Pancreas (tissue), 10 donors: ENCODE results near the gene FOXP4. TPM values are rescaled to one million over a fixed set of nuclear protein-coding genes. Genes with fewer than 3 reads are reported as not detected.

Experiments
- ATAC-seq, 4 donors: fragments of 200-7000 bp; cut with Tn5 transposase; one replicate each; pipeline versions ENCODE4 v1.8.0 to v1.9.1; 2020; ENCODE audit warnings: mild to moderate bottlenecking in 4 of 4, moderate library complexity in 4 of 4
- DNase-seq, 6 donors: peaks; one replicate each; pipeline ENCODE4 v3.0.0-alpha.2; 2020
- FAIRE-seq: peaks from 2 replicates; lab custom pipeline; 2012; peaks lifted over from hg19 to GRCh38; lab: Jason Lieb, UNC
- H3K27ac ChIP-seq, 4 donors: fragments of 200-600 bp; sonication (generic); 1 replicate in 3 of 4; 2 replicates in 1 of 4; pipeline versions ENCODE4 v1.5.0 to v1.8.0; 2020
- H3K27me3 ChIP-seq, 4 donors: fragments of 200-600 bp; one replicate each; pipeline ENCODE4 v1.8.0; 2021
- H3K36me3 ChIP-seq, 3 donors: fragments of 200-600 bp; sonication (generic) in 1 of 3; one replicate each; pipeline versions ENCODE4 v1.5.0 to v1.8.0; 2020 to 2021
- H3K4me1 ChIP-seq, 3 donors: fragments of 200-600 bp; one replicate each; pipeline ENCODE4 v1.8.0; 2021
- H3K4me3 ChIP-seq, 4 donors: fragments of 200-600 bp; sonication (generic) in 2 of 4; one replicate each; pipeline versions ENCODE4 v1.5.0 to v1.8.0; 2020 to 2021
- H3K9me3 ChIP-seq, 4 donors: fragments of 200-600 bp; one replicate each; pipeline ENCODE4 v1.8.0; 2021
- WGBS, 2 donors: extraction: QIAGEN DNeasy Blood & Tissue Kit; methylation state at CpG; one replicate each; pipeline ENCODE4 v1.1.7; 2013; 5-methylcytosine and 5-hydroxymethylcytosine counted together
- intact Hi-C, 3 donors: fragments of 100-400 bp; cut with DNase I; formaldehyde crosslinking; loops; one replicate each; pipeline versions ENCODE4 v1.11.1 to v1.14.2; 2022
- polyA plus RNA-seq, 2 donors: library from polyadenylated mRNA; stranded (reverse); fragments of 200-250 nt; gene quantifications; one replicate each; pipeline ENCODE4 v1.2.3, GENCODE V29; 2013
- total RNA-seq, 6 donors: library from RNA; stranded (reverse); fragmentation: NEBNext Ultra II Directional in 4 of 6; extraction: Animal tissue kit (Norgen Biotek cat#: 25700) in 4 of 6; gene quantifications; one replicate each; pipeline versions ENCODE4 v1.2.1 to v1.2.4, GENCODE V29; 2021 to 2023
- TF ChIP-seq, protein P1 (sequence below), 4 donors: fragments of 200-600 bp; sonication (generic) in 3 of 4; IDR thresholded peaks; one replicate each; pipeline versions ENCODE4 v1.5.0 to v1.8.0; 2021; ENCODE audit warnings: antibody characterized with exemption in 4 of 4
- donor health status: healthy with polysubstance abuse.
- donor health status: DM: no; HTN: no; CAD: no; lungs with moderate emphysema.
- donor health status: DM: no; HTN: no; CAD: no.
- donor health status: control.
- donor health status: control.
- donor health status: Bipolar disorder and iron deficiency.
- donor health status: DM: yes; HTN: yes; CAD: no.
- donor health status: DM: no; HTN: no; CAD: no.
- donor health status: DM: no; HTN: no; CAD: no.
- donor health status: DM: yes; HTN: yes; CAD: no.

FOXP4 gene
- total and polyA plus RNA-seq, 8 donors: 23.1 to 29.3 (median 26.3) TPM

DNA sequence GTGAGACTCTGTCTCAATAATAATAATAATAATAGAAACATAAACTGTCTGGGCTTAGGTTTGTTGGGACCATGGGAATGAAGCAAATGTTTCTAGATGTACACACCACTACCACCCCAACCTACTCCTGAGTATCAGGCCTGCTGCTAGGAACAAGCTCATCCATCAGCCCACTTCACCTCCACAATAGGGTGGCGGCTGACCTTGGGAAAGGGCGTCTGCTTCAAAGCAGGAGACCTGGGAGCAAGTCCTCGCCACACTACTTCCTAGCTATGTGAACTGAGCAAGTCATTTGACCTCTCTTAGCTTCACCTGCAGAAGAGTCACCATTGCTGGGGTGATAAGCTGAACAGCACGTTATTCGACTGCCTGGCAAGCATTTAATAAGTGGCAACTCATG, 3.1 kb upstream of the FOXP4 start:
- DNase-seq (no peak), FAIRE-seq (no peak), ATAC-seq (no peak)
- no peaks in the 10 kb centered on the region for H3K36me3 ChIP-seq
- peaks cover 0 to 5% (median 0%) of the 10 kb centered on the region in 3 donors for H3K4me1 ChIP-seq
- H3K27ac ChIP-seq: no peak overlapping the region
- no peaks in the 10 kb centered on the region for H3K27me3 ChIP-seq
- 71 to 74% methylated on average over 5 of the region's 5 CpGs for WGBS, 2 donors
- TF ChIP-seq, protein P1, sequence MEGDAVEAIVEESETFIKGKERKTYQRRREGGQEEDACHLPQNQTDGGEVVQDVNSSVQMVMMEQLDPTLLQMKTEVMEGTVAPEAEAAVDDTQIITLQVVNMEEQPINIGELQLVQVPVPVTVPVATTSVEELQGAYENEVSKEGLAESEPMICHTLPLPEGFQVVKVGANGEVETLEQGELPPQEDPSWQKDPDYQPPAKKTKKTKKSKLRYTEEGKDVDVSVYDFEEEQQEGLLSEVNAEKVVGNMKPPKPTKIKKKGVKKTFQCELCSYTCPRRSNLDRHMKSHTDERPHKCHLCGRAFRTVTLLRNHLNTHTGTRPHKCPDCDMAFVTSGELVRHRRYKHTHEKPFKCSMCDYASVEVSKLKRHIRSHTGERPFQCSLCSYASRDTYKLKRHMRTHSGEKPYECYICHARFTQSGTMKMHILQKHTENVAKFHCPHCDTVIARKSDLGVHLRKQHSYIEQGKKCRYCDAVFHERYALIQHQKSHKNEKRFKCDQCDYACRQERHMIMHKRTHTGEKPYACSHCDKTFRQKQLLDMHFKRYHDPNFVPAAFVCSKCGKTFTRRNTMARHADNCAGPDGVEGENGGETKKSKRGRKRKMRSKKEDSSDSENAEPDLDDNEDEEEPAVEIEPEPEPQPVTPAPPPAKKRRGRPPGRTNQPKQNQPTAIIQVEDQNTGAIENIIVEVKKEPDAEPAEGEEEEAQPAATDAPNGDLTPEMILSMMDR (IDR thresholded peaks at IDR 0.05): no peak
- intact Hi-C loops: no loop called here
- no peak overlapping the region for H3K4me3 ChIP-seq
- H3K9me3 ChIP-seq: no peaks in the 10 kb centered on the region

DNA sequence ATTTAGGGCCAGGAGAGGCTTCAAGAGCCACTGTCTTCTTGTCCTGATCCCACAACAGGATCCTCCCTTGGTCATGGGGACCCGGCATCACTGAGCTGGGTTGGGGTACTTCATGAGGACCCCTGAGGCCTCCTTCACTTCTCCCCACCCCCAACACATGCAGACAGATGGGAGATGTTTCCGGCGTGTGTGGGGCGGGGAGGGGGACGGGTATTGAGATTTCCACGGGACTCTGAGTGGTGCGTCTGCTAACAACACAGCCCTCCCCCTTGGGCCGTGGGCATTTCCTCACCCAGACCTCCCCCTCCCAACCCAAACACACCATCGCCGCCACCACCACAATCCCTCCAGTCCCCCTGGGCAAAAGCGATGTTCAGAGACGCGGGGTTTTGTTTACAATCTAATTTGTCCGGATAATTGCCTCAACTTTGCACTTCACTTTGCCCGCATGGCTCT, 906 bp upstream of the FOXP4 start:
- Histone ChIP-seq H3K4me3 (peak overlapping the region; percentile 46 to 91 (median 86)), H3K4me1 (peaks cover 1 to 5% (median 4%) of the 10 kb centered on the region in 3 donors), H3K9me3 (no peaks in the 10 kb centered on the region), H3K36me3 (no peaks in the 10 kb centered on the region), H3K27me3 (no peaks in the 10 kb centered on the region), H3K27ac (peak overlapping the region in 2 of 4 donors; percentile 58 to 64)
- FAIRE-seq: no peak
- intact Hi-C loops: no loop called here
- TF ChIP-seq, protein P1 (IDR thresholded peaks at IDR 0.05): no peak
- 9 to 12% methylated on average over 15 of the region's 15 CpGs for WGBS, 2 donors
- peak in 1 of 4 donors; percentile 1 for ATAC-seq
- no peak for DNase-seq

DNA sequence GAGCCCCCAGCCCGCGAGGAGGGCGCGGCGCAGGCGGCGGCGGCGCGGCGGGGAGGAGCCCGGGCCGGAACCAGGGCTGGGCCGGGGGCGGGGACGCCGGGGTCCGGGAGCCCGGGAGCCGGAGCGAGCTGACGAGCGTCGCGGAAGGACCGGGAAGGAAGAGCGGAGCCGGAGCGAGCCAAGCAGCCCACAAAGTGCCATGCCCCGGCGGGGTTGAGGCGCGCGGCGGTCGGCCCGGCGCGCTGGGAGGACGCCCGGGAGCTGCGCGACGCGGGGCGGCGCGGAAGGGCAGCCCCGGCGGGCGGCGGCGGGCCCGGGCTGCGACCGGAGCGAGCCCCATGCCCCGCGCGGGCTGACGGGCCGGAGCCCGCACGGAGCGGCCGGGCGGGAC, 289 bp downstream of the FOXP4 start:
- Histone ChIP-seq H3K4me1 (peaks cover 8 to 16% (median 14%) of the 10 kb centered on the region in 3 donors), H3K27me3 (no peaks in the 10 kb centered on the region), H3K4me3 (peak overlapping the region; percentile 74 to 91 (median 86)), H3K9me3 (no peaks in the 10 kb centered on the region), H3K27ac (peak overlapping the region; percentile 48 to 73 (median 68)), H3K36me3 (no peaks in the 10 kb centered on the region)
- intact Hi-C loops: no loop called here
- FAIRE-seq (no peak), DNase-seq (no peak), ATAC-seq (peak; percentile 11 to 58 (median 33))
- TF ChIP-seq, protein P1 (IDR thresholded peaks at IDR 0.05): no peak
- WGBS, 2 donors: 0 to 1% methylated on average over 31 to 67 of the region's 67 CpGs

GRCh38 chr6:41546866-41547798, 951 bp downstream of the FOXP4 start:
- no peaks in the 10 kb centered on the region for H3K9me3 ChIP-seq
- peak; percentile 47 to 86 (median 71) for DNase-seq
- H3K4me3 ChIP-seq: peak overlapping the region; percentile 74 to 91 (median 86)
- TF ChIP-seq, protein P1 (IDR thresholded peaks at IDR 0.05): no peak
- WGBS, 2 donors: 0 to 1% methylated on average over 36 to 82 of the region's 82 CpGs
- peak; percentile 15 to 48 (median 35) for ATAC-seq
- no peaks in the 10 kb centered on the region for H3K27me3 ChIP-seq
- FAIRE-seq: no peak
- no peaks in the 10 kb centered on the region for H3K36me3 ChIP-seq
- peaks cover 9 to 22% (median 15%) of the 10 kb centered on the region in 3 donors for H3K4me1 ChIP-seq
- intact Hi-C loops: no loop called here
- H3K27ac ChIP-seq: peak overlapping the region; percentile 48 to 73 (median 68)
